Psoas muscle (tissue), 8 donors: Measurements from ENCODE around the gene MICU2. TPM values are rescaled to one million over a fixed set of nuclear protein-coding genes. Genes with fewer than 3 reads are reported as not detected.

Source experiments
- ATAC-seq, 4 donors: fragments of 200-7000 bp; cut with Tn5 transposase; one replicate each; pipeline ENCODE4 v1.9.1; 2020; ENCODE audit warnings: moderate library complexity in 3 of 4, mild to moderate bottlenecking in 2 of 4
- DNase-seq, 2 donors: peaks; one replicate each; pipeline ENCODE4 v3.0.0-alpha.2; 2020
- H3K27ac ChIP-seq: fragments of 200-600 bp; one replicate; pipeline ENCODE4 v1.8.0; 2022
- H3K27me3 ChIP-seq, 3 donors: fragments of 200-600 bp in 1 of 3; one replicate each; pipeline versions ENCODE4 v1.6.1 to v1.8.0; 2013 to 2022; ENCODE audit warnings: low read length in 2 of 3, mild to moderate bottlenecking in 2 of 3, moderate library complexity in 1 of 3; ENCODE audit not compliant: insufficient read depth in 3 of 3
- H3K36me3 ChIP-seq, 2 donors: fragments of 200-600 bp in 1 of 2; one replicate each; pipeline versions ENCODE4 v1.6.1 to v1.8.0; 2013 to 2022; ENCODE audit warnings: low read depth in 1 of 2, mild to moderate bottlenecking in 1 of 2, moderate library complexity in 1 of 2; ENCODE audit not compliant: insufficient read depth in 1 of 2
- H3K4me1 ChIP-seq: fragments of 200-600 bp; one replicate; pipeline ENCODE4 v1.8.0; 2022
- H3K4me3 ChIP-seq: fragments of 200-600 bp; one replicate; pipeline ENCODE4 v1.8.0; 2022; ENCODE audit warnings: mild to moderate bottlenecking
- H3K9me3 ChIP-seq: fragments of 200-600 bp; one replicate; pipeline ENCODE4 v1.8.0; 2022
- CTCF ChIP-seq: fragments of 200-600 bp; IDR thresholded peaks from one replicate; pipeline ENCODE4 v1.8.0; 2022; ENCODE audit warnings: antibody characterized with exemption
- whole genome bisulfite sequencing, 3 donors: extraction: QIAGEN DNeasy Blood & Tissue Kit; methylation state at CpG; one replicate each; pipeline versions ENCODE4 v1.1.6 to v1.1.7; 2013; 5-methylcytosine and 5-hydroxymethylcytosine counted together
- intact Hi-C, 2 donors: fragments of 100-400 bp; cut with DNase I; formaldehyde crosslinking; loops; one replicate each; pipeline versions ENCODE4 v1.11.0 to v1.14.2; 2022
- polyA plus RNA-seq, 3 donors: library from polyadenylated mRNA; stranded (reverse); fragments of 200-250 nt; gene quantifications; one replicate each; pipeline ENCODE4 v1.2.3, GENCODE V29; 2013
- total RNA-seq, 4 donors: library from RNA; stranded (reverse); fragmentation: NEBNext Ultra II Directional in 2 of 4; extraction: Animal tissue kit (Norgen Biotek cat#: 25700) in 2 of 4; gene quantifications; one replicate each; pipeline versions ENCODE4 v1.2.1 to v1.2.4, GENCODE V29; 2021 to 2023
- donor health status: healthy with polysubstance abuse.
- donor health status: DM: no; HTN: no; CAD: no; lungs with moderate emphysema.
- donor health status: Bipolar disorder and iron deficiency.
- donor health status: healthy.
- donor health status: DM: yes; HTN: yes; CAD: no.
- donor health status: DM: no; HTN: no; CAD: no.
- donor health status: DM: no; HTN: no; CAD: no.
- donor health status: DM: yes; HTN: yes; CAD: no.

MICU2 gene
- total and polyA plus RNA-seq, 7 donors: 43.6 to 51.2 (median 44.9) TPM

GRCh38 chr13:21542563-21542962, 61.4 kb downstream of the MICU2 start:
- ATAC-seq: no peak
- Histone ChIP-seq H3K36me3 (peaks cover 0 to 21% of the 10 kb centered on the region in 2 donors), H3K4me3 (no peak overlapping the region), H3K27ac (no peak overlapping the region), H3K4me1 (peaks cover 7% of the 10 kb centered on the region), H3K27me3 (no peaks in the 10 kb centered on the region), H3K9me3 (no peaks in the 10 kb centered on the region)
- intact Hi-C loops: no loop called here
- no peak for DNase-seq
- no peak for TF ChIP-seq CTCF
- WGBS, 3 donors: 93 to 97% (median 94%) methylated on average over 1 of the region's 1 CpG

GRCh38 chr13:21541980-21542379, 62.0 kb downstream of the MICU2 start:
- intact Hi-C loops: no loop called here
- Histone ChIP-seq H3K4me3 (no peak overlapping the region), H3K36me3 (peaks cover 0 to 24% of the 10 kb centered on the region in 2 donors), H3K27ac (no peak overlapping the region), H3K4me1 (peaks cover 7% of the 10 kb centered on the region), H3K27me3 (no peaks in the 10 kb centered on the region), H3K9me3 (no peaks in the 10 kb centered on the region)
- DNase-seq (no peak), ATAC-seq (no peak)
- 88 to 90% (median 89%) methylated on average over 1 of the region's 1 CpG for WGBS, 3 donors
- TF ChIP-seq CTCF: no peak

GRCh38 chr13:21541271-21541670, 62.7 kb downstream of the MICU2 start:
- ATAC-seq (no peak), DNase-seq (no peak)
- H3K27me3 ChIP-seq: no peaks in the 10 kb centered on the region
- TF ChIP-seq CTCF: no peak
- intact Hi-C loops: no loop called here
- H3K36me3 ChIP-seq: peaks cover 0 to 31% of the 10 kb centered on the region in 2 donors
- H3K27ac ChIP-seq: no peak overlapping the region
- H3K9me3 ChIP-seq: no peaks in the 10 kb centered on the region
- no peak overlapping the region for H3K4me3 ChIP-seq
- H3K4me1 ChIP-seq: peaks cover 7% of the 10 kb centered on the region

GRCh38 chr13:21539687-21540086, 64.3 kb downstream of the MICU2 start:
- TF ChIP-seq CTCF: no peak
- ATAC-seq (no peak), DNase-seq (no peak)
- peaks cover 7% of the 10 kb centered on the region for H3K4me1 ChIP-seq
- H3K9me3 ChIP-seq: no peaks in the 10 kb centered on the region
- H3K36me3 ChIP-seq: peaks cover 0 to 31% of the 10 kb centered on the region in 2 donors
- H3K4me3 ChIP-seq: no peak overlapping the region
- intact Hi-C loops: no loop called here
- no peak overlapping the region for H3K27ac ChIP-seq
- no peaks in the 10 kb centered on the region for H3K27me3 ChIP-seq

DNA sequence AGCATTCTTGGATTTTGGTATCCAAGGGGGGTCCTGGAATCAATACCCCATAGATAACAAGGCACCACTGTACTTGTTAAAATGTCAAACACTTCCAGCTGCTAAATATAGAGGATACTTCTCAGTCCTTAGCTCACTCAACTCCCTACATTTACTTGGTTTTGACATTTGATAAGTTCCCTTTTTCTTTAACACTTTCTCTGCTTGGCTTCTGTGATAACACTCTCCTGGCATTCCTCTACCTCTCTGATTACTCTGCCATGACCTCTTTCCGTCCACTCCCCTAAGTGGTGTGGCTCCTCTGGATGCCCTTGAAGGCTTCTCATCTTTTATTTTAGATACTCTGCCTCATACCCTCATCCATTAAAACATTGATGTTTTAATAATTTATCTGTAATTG, 65.2 kb downstream of the MICU2 start:
- ATAC-seq: no peak
- H3K36me3 ChIP-seq: peaks cover 0 to 31% of the 10 kb centered on the region in 2 donors
- no peaks in the 10 kb centered on the region for H3K9me3 ChIP-seq
- no peak overlapping the region for H3K27ac ChIP-seq
- no peak for DNase-seq
- intact Hi-C loops: no loop called here
- H3K4me3 ChIP-seq: no peak overlapping the region
- H3K27me3 ChIP-seq: no peaks in the 10 kb centered on the region
- peaks cover 7% of the 10 kb centered on the region for H3K4me1 ChIP-seq
- TF ChIP-seq CTCF: no peak
- WGBS, 3 donors: 52 to 90% (median 85%) methylated on average over 1 of the region's 1 CpG
